Raji (cell line): ENCODE results near the gene SETD5.

ENCODE experiments used
- POLR2A ChIP-seq: IDR thresholded peaks from 2 replicates; pipeline ENCODE4 v1.6.1; 2011; ENCODE audit warnings: low read depth, low read length, control low read depth; ENCODE audit not compliant: insufficient read depth

The SETD5 gene

GRCh38 chr3:9415485-9416138, 18.2 kb downstream of the SETD5 start:
- TF ChIP-seq POLR2A: no peak

GRCh38 chr3:9416139-9416780, 18.8 kb downstream of the SETD5 start:
- no peak for TF ChIP-seq POLR2A

- no peak for TF ChIP-seq POLR2A
These were observed 23.6 kb downstream of the SETD5 start for GRCh38 chr3:9420850-9421549.

GRCh38 chr3:9422712-9423424, 25.5 kb downstream of the SETD5 start:
- TF ChIP-seq POLR2A: no peak

GRCh38 chr3:9428411-9428810, 31.0 kb downstream of the SETD5 start:
- TF ChIP-seq POLR2A: no peak

- no peak for TF ChIP-seq POLR2A
These were observed 33.3 kb downstream of the SETD5 start for GRCh38 chr3:9430733-9431132.

GRCh38 chr3:9433627-9434521, 36.5 kb downstream of the SETD5 start:
- TF ChIP-seq POLR2A: no peak

GRCh38 chr3:9435316-9435715, 37.9 kb downstream of the SETD5 start:
- TF ChIP-seq POLR2A: no peak

GRCh38 chr3:9439331-9439730, 41.9 kb downstream of the SETD5 start:
- no peak for TF ChIP-seq POLR2A

- no peak for TF ChIP-seq POLR2A
These were observed 44.2 kb downstream of the SETD5 start for GRCh38 chr3:9441501-9442221.

- TF ChIP-seq POLR2A: no peak
These were observed 50.7 kb downstream of the SETD5 start for GRCh38 chr3:9448071-9448470.

- no peak for TF ChIP-seq POLR2A
These were observed 51.2 kb downstream of the SETD5 start for GRCh38 chr3:9448643-9449042.

- TF ChIP-seq POLR2A: no peak
These were observed 52.7 kb downstream of the SETD5 start for GRCh38 chr3:9450126-9450525.

- no peak for TF ChIP-seq POLR2A
These were observed 53.6 kb downstream of the SETD5 start for GRCh38 chr3:9450991-9451390.

- TF ChIP-seq POLR2A: no peak
These were observed 55.0 kb downstream of the SETD5 start for GRCh38 chr3:9452417-9452816.
